COLO829 (cell line): ENCODE results near the gene SHLD1.
"Not testable (repeated sequence)": the region's sequence is repeated elsewhere in the genome, so short reads cannot be mapped to it uniquely, and the experiment has no call there.

Experiments
- DNase-seq: peaks from one replicate; pipeline ENCODE4 v3.0.0; 2012; ENCODE audit warnings: low spot score

The SHLD1 gene

DNA sequence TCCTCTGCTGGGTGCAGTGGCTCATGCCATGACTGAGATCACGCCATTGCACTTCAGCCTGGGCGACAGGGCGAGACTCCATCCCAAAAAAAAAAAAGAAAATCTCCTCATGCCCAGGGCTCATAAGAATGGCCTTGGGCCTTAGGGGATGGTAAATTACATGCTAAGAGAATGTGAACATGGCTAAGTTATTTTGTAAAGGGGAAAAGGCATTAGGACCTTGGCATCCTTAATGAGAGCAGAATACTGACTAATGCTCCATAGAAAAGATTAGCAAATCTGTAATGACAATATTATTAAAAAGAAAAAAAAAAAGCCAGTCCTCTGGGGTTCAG is 12.6 kb upstream of the SHLD1 start:
- no peak for DNase-seq

DNA sequence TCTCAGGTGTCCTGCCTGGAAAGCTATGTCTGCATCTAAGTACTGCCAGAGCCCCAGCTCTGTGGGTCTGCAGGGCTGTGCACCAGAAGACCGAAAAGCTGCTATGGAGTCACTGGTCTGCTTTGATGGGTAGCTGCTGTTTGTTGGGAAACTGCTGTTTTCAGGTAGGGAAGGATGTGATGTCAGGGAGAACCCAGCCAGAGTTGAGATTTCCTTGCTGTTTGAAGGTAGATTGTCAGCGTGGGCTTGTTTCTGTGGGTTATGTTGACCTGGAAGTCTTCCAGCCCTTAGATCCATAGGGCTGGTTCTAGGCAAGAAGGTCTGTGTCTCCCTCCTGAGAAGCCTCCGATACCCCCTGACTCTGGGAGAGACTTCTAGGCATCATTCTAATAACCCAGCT is 12.2 kb upstream of the SHLD1 start:
- no peak for DNase-seq

GRCh38 chr20:5740643-5741042 is 9.6 kb upstream of the SHLD1 start:
- DNase-seq = not testable (repeated sequence)

- DNase-seq = no peak
These were observed 9.1 kb upstream of the SHLD1 start for GRCh38 chr20:5741089-5741488.

DNA sequence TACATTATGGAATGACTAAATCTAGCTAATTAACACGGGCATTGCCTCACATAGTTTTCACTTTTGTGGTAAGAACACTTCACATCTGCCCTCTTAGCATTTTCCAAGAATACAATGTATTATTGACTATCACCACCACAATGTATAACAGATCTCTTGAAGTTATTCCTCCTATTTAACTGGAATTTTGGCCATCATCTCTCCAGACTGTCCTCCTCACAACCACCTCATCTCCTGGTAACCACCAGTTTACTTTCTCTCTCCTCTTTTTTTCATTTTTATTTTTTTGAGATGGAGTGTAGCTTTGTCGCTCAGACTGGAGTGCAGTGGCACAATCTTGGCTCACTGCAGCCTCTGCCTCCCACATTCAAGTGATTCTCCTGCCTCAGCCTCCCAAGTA is 8.2 kb upstream of the SHLD1 start:
- DNase-seq = no peak

DNA sequence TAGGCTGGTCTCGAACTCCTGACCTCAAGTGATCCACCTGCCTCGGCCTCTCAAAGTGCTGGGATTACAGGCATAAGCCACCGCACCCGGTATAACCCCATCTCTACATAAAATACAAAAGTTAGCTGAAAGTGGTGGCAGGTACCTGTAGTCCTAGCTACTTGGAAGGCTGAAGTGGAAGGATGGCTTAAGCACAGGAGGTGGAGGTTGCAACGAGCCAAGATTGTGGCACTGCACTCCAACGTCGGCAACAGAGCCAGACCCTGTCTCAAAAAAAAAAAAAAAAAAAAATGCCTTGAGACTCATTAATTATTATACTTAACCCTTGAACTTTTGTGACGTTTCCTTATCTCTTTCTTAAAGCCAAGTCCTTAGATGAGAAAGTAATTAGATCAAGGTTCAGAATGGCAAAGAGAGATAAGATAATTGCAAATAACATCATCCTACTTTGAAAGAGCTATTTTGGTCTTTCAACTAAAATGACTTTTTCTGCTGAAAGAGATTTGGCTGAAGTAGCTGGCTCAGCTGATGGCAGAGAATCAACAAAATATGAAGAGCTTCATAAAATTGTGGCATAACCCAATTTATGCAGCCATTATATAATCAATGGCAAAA is 4.7 kb upstream of the SHLD1 start:
- no peak for DNase-seq

GRCh38 chr20:5746064-5746463 is 4.1 kb upstream of the SHLD1 start:
- DNase-seq = no peak

- no peak for DNase-seq
These were observed 2.0 kb upstream of the SHLD1 start for GRCh38 chr20:5748246-5748645.

- not testable (repeated sequence) for DNase-seq
These were observed 669 bp upstream of the SHLD1 start for GRCh38 chr20:5749512-5749951.

DNA sequence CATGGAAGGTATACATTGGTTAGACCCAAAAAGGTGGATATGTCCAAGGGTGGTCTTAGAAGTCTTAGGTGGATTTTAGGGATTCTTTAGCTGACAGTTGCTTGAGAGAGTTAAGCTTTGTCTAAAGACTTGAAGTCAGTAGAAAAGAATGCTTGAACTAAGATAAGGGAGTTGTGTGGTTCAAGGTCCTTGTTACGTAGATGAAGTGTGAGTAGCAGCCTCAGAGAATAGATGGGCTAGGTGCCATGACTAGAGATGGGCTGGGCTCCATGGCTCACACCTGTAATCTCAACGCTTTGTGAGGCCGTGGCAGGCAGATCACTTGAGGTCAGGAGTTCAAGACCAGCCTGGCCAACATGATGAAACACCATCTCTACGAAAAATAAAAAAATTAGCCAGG is 1.7 kb downstream of the SHLD1 start:
- DNase-seq = no peak

- DNase-seq = no peak
These were observed 3.6 kb downstream of the SHLD1 start for GRCh38 chr20:5753814-5754213.

DNA sequence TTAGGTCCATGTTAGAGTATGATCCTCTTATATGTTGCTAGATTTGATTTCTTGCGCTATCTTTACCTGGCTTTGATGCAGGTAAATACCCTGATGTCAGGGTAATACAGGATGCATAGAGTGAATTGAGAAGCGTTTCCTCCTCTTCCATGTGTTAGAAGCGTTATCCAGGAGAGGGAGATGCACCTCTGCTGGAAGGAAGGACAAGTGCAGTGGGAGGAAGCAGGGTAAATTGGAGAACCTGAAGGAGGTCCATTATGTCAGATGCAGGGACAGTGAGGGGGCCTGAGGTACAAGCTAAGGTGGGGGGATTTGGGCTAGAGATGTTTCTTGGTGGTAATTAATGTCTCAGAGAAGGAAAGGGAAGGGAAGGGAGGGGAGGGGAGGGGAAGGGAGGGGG is 7.7 kb downstream of the SHLD1 start:
- no peak for DNase-seq

DNA sequence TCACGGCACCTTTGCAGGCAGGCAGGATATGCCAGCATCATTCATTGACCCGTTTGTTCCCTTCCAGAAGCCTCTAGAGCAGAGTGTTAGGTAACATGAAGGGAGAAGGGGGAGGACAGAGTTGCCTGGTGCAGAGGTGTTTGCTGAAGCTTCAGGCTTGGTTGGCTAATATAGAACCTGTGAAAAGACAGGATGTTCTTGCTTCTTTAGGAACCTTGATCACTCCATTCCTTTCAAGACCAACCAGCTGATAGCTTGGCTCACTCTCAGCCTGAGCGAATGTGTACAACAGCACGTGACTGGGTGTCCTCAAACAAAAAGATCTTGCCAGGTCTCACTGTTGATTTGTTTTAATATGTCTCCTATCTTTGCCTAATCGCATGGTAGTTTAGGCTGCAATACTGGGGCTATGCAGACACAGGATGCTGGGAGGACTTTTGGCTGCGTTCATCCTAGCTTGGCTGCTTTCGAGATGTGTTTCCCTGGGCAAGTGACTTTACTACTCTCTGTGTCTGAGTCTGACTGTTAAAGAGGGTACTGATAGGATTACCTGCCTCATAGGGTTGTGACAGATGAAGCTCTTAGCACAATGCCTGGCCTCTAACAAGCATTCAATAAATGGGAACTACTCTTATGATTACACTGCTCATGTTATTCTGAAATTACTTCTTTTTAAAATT is 16.0 kb downstream of the SHLD1 start:
- no peak for DNase-seq

DNA sequence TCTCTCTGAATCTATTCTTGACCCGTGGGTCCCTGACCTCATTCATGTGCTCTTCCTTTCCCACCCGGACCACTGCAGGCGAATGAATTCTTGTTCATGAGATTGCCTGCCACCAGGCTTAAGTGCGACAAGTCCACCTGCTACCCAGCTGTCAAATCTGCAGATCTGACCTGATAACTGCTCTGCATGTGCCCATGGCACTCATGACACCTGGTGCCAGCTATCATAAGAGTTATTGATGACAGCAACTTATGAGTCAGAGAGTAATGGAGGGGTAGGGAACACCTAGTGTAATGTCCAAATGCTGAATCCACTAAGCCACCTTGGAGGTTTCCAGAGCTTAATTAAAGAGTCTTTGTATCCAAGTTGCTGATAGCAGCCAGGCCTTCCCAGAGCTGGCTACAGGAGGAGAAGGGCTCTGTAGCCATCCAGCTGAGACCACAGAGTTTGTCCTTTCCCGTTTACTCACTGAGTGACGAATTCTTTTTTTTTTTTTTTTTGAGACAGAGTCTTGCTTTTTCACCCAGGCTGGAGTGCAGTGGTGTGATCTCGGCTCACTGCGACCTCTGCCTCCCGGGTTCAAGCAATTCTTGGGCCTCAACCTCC is 17.4 kb downstream of the SHLD1 start:
- DNase-seq = no peak

GRCh38 chr20:5770231-5770986 is 20.2 kb downstream of the SHLD1 start:
- no peak for DNase-seq

- DNase-seq = no peak
These were observed 20.8 kb downstream of the SHLD1 start for GRCh38 chr20:5770987-5771318.

DNA sequence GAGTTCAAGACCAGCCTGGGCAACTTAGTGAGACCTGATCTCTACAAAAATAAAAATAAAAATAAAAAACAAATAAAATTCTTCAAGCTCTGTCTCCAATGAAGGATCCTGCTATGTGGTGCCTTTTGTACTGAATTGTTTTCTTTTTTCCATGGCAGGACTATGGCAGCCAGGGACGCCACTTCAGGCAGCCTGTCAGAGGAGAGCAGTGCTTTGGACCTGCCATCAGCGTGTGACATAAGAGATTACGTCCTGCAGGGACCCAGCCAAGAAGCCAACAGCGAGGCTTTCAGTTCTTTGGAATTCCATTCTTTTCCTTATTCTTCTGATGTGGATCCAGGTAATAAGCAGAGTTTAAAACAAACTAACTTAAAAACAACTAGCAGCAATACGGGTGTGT is 22.5 kb downstream of the SHLD1 start:
- DNase-seq = no peak

GRCh38 chr20:5773589-5773988 is 23.4 kb downstream of the SHLD1 start:
- DNase-seq = no peak

- no peak for DNase-seq
These were observed 25.9 kb downstream of the SHLD1 start for GRCh38 chr20:5776077-5776476.

GRCh38 chr20:5779071-5779900 is 29.1 kb downstream of the SHLD1 start:
- no peak for DNase-seq

DNA sequence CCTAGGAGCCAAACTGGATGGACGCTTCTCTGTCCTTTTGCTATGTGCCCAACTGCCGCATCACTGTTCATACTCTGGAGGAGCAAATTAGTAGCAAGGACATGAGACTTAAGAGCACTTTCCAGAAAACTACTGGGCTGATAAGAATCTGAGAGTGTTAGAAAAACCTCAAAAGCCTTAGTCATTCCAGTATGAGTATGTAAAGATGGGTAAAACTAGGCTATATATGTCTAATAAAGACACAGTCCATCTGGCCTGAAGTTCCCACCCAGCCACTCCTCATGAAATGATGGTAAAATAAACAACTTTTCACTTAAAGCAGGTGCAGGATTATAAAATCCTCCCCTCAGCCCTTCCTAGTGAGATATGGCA is 30.6 kb downstream of the SHLD1 start:
- no peak for DNase-seq

GRCh38 chr20:5781367-5781766 is 31.2 kb downstream of the SHLD1 start:
- not testable (repeated sequence) for DNase-seq
